SHP77 treated with DMSO at 0.1 percent for 48 hours (cell line): Measurements from ENCODE around the gene MARVELD2.
"Not testable (repeated sequence)": the region's sequence is repeated elsewhere in the genome, so short reads cannot be mapped to it uniquely, and the experiment has no call there.

Experiments used
- DNase-seq: peaks from one replicate; lab custom pipeline; 2025; lab: John Stamatoyannopoulos, UW

Gene MARVELD2, protein sequence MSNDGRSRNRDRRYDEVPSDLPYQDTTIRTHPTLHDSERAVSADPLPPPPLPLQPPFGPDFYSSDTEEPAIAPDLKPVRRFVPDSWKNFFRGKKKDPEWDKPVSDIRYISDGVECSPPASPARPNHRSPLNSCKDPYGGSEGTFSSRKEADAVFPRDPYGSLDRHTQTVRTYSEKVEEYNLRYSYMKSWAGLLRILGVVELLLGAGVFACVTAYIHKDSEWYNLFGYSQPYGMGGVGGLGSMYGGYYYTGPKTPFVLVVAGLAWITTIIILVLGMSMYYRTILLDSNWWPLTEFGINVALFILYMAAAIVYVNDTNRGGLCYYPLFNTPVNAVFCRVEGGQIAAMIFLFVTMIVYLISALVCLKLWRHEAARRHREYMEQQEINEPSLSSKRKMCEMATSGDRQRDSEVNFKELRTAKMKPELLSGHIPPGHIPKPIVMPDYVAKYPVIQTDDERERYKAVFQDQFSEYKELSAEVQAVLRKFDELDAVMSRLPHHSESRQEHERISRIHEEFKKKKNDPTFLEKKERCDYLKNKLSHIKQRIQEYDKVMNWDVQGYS

DNA sequence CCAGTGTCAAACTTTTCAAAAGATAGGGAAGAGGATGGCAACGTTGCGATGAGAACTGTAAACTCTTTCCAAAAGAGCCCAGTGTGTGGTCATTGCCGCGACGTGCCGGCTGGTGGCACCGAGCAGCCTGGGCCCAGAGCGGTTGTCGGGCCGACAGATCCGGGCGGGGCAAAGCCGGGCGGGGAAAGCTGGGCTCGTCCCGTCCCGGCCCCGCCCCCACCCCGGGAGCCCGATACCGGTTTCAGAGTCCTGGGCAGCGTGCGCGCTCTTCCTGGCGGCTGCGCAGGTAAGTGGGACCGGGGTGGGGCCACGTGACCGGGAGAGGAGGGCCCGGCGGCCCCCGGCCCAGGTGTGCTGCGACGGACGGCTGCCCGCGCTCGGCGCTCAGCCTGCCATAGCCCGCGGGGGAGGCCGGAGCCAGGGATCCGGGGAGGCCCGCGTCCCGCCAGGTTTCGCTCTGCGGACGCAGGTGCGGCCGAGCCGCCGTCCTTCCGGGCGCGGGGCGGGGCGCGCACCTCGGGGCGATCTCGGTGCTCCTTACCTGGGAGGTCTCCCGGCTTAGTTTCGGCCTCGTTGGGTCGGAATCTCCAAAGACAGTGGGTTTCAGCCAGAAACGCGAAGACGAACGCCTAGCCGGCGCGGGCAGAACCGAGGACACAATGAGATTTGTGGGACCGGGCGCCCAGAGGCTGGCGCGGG is at the start of gene MARVELD2:
TSS of gene MARVELD2 (plus strand) at position 232 of the 699 bp plus-strand sequence. CDS start 4,270 bp downstream, outside the sequence.
- peak; percentile 24 for DNase-seq

DNA sequence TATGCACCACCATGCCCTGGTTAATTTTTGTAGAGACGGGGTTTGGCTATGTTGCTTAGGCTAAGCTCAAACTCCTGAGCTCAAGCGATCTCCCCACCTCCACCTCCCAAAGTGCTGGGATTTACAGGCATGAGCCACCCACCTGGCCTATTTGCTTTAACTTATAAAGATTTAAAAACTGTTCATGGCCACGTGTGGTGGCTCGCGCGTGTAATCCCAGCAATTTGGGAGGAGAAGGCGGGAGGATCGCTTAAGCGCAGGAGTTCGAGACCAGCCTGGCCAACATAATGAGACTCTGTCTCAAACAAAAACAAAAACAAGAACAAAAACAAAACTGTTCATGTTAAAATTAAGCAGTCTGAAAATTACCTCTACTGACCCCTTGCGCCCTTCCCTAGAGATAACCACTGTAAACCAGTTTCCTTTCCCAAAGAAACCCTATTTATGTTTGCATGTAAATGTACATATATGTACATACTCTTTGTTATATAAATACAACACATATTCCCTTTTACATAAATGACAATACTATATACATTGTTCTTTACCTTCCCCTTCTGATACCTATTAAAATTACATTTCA is 47.1 kb upstream of the MARVELD2 start:
- DNase-seq, result no peak

DNA sequence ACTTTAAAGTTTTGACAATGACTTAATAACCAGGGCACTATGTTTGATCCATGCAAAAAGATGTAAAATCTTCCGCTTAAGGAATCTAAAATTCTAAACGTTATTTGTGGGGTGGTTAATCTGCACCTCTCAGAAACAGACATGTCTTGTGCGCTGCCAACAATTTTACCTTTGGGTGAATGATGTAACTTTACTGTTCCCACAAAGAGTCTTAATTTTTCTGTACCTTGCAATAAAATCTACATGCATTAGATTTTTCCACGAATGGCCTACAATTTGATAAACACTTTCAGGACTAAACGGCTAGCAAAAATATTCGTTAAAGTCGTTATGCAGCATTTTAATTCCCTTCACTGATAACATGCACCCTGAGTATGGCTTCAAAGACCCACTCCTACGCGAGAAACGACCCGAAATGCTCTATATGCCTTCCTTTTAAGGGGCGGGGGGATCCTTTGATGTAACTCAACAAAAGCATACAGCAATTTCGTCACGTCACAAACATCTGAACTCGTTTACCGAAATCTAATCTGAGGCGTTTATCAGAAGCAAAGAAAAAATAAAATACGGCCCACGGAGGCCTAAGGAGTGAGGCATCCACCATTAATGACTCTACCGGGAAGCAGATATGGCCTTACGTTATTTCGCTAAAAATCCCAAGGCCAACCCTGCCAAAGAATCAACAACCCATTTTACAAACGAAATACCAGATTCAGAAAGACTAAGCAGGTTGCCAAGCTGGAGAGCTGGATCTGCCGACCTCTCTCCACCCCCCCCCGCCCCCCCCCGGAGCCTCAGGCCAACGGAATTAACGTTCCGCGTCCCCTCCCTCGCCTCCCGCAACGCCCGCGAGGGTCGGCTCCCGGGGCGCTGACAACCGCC is 46.2 kb upstream of the MARVELD2 start:
- peak; percentile 47 for DNase-seq

DNA sequence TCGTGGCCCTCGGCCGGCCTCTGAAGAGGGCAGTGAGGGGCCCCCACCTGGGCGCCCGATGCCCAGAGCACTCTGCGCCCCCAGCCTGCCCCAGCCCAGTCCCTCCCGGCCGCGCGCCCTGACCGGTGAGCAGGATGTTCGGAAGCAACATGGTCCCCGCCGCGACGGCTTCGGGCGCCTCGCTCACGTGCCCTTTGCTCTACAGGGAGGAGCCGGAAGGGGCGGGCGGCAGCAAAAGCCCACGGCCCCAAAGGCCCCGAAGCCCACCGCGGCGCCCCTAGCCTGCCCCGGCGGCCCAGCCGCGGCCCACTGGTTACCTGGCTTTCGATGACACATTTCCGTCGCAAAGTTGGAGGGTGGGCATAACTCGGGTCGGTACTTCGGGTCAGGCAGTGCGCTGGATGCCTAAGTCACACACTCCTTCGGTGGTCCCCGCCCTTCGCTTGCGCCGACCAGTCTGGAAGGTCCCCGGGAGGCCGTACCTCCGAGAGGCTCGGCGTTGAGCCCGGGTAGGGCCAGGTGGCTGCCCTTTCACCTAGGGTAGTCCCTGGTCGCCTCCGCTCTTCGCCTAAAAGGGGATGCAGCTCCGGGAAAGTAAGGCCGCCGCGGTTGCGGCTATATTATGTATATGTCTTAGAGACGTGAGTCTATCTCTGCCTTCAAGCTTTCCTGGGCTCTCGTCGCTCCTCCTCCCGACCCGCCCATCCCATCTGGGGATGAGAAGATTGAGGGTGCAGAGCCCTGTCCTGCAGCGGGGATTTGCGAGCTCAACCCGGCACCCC is 45.4 kb upstream of the MARVELD2 start, which contains the start of the genes AK6, RAD17 and TAF9:
TSS of gene AK6 (minus strand) at position 181 of the 782 bp plus-strand sequence. CDS start at position 151, 30 bp downstream.
TSS of gene RAD17 (plus strand) at position 479 of the 782 bp plus-strand sequence. CDS start 2,391 bp downstream, outside the sequence.
TSS of gene TAF9 (minus strand) at position 181 of the 782 bp plus-strand sequence. CDS start 3,783 bp downstream, outside the sequence.
- DNase-seq, result peak; percentile 75

DNA sequence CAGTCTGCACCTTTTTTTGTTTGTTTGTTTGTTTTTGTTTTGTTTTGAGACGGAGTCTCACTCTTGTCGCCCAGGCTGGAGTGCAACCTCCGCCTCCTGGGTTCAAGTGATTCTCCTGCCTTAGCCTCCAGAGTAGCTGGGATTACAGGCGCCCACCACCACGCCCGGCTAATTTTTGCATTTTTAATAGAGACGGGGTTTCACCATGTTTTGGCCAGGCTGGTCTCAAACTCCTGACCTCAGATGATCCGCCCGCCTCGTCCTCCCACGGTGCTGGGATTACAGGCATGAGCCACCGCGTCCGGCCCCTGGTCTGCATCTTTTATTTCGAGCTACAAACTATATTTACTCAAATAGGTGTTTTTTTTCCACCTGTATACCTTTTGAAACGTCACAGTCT is 44.6 kb upstream of the MARVELD2 start:
- not testable (repeated sequence) for DNase-seq

DNA sequence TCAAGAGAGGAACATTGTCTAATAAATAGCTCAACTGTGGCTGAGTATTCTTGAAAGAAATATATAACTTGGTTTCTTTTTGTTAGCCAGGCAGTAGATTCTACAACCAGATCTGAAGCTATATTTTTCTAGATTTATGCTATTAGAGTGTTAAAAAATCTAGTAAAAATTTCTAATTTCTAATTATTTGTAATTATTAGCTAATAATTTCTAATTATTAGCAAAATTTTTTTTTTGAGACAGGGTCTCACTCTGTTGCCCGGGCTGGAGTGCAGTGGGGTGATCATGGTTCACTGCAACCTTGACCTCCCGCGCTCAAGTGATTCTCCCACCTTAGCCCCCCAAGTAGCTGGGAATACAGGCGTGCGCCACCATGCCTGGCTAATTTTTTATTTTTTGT is 42.5 kb upstream of the MARVELD2 start:
- no peak for DNase-seq

DNA sequence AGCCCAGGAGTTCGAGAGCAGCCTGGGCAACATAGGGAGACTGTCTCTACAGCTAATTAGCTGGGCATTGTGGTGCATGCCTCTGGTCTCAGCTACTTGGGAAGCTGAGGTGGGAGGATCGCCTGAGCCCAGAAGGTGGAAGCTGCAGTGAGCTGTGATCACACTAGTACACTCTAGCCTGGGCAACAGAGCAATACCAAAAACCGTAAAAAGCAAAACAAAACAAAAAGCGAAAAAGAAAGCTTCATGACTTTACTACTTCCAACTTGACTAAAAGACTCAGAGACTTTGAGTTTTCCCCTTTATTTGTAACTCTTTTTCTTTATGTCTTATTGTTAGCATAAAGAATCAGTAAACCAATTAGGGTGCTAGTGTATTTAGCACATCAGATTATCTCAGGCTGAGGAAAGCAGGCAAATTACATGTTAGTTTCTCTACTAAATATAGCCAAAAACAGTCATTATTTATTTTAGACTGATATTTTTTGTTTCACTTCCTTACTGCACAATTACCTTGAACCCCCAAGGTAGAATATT is 39.9 kb upstream of the MARVELD2 start:
- no peak for DNase-seq

DNA sequence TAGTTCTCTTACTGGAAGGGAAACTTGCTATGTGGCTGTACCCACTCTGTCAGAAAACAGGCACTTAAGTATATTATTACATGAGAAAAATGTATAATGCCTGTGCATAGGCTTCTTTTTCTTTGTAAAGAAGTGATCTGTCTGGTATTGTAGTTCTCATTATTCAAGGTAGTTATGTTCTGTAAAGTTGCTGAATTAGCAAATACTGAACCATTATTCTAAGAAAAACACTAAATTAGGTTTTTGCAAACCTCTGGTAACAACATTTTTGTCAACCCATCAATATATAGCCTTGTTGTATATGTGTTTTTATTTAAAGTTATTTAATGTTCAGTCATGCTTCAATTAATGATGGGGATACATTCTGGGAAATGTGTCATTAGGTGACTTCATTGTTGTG is 36.5 kb upstream of the MARVELD2 start:
- DNase-seq, result no peak

DNA sequence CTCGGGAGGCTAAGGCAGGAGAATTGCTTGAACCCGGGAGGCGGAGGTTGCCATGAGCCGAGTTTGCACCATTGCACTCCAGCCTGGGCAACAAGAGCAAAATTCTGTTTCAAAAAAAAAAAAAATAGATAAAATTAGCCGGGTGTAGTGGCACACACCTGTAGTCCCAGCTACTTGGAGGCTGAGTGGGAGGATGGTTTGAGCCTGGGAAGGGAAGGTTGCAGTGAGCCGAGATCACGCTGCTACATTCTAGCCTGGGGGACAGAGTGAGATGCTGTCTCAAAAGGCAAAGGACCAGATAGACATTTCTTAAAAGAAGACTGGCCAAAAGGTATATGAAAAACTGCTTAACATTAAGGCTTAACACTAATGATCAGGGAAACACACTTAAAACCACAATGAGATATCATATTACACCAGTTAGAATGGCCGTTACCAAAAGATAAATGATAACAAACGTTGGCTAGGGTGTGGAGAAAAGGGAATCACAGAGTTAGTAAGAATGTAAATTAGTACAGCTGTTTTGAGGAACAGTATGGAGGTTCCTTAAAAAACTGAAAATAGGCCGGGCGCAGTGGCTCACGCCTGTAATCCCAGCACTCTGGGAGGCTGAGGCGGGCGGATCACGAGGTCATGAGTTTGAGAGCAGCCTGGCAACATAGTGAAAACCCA is 10.1 kb upstream of the MARVELD2 start:
- DNase-seq, result no peak

DNA sequence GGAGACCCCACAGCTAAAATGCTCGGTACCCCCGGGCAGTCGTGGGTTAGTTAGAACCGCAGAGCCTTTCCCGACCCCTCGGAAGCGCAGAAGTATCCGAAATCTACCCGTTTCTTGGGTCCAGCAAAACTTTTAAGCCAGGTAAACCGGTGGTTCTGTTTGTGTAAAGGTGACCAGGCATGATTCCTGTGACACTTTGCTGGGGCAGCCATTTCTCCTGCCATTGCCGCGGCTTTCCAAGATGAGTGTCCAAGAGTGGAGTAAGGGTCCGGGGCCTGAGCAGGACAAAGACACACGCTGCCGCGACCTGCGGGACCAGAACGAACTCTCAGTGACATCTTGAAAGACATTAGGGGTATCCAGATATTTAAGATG is 655 bp downstream of the MARVELD2 start:
- DNase-seq, result no peak

DNA sequence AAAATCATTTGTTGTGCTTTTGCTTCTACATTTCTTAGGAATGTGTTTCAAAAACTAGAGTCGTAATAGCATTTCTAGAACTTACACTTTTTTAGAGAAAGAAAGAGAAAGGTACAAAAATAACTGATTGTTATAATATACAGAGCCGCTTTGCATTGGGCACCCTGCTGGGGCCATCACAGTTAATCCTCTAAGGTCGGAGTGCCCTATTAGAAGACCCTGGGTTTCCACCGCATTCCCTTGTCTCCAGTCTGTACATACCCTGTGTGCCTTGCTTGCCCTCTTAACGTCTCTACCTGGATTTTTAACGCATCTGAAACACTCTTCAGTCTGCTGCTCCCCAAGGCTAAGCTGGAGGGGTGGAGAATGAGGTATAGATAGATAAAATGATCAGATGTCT is 1.3 kb downstream of the MARVELD2 start:
- no peak for DNase-seq

DNA sequence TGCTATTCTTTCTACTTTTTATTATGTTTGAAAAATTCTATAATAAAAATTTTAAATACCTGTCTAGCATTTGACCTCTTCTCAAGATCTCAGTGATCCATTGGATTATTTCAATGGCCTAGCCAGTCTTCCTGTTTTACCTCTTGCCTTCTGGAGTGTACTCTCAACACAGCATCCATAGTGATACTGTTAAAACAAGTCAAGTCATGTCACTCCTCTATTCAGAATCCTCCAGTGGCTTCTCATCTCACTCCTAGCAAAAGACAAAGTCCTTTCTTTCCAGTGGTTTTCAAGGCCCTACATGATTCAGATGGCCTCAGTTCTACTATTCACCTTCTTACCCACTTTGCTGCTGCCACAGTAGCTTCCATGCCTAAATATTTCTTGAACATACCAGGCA is 1.8 kb downstream of the MARVELD2 start:
- no peak for DNase-seq

DNA sequence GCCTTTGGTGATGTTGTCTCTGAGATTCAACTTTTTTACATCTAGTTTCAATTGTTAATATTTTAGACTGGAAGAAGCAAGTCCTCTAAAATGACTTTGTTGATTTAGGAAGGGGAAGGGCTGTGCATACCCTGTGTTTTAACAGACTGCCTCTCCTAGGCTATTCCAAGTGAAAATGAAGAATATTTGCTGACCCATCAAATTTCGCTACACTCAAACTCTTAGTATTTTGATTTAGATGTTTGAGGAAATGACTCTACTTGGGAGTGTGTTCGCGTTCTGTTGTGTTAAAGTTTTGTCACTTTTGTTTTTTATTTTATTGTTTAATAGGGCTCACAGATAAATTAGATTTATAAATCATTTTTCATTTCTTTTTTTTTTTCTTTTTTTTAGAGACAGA is 3.6 kb downstream of the MARVELD2 start:
- no peak for DNase-seq

DNA sequence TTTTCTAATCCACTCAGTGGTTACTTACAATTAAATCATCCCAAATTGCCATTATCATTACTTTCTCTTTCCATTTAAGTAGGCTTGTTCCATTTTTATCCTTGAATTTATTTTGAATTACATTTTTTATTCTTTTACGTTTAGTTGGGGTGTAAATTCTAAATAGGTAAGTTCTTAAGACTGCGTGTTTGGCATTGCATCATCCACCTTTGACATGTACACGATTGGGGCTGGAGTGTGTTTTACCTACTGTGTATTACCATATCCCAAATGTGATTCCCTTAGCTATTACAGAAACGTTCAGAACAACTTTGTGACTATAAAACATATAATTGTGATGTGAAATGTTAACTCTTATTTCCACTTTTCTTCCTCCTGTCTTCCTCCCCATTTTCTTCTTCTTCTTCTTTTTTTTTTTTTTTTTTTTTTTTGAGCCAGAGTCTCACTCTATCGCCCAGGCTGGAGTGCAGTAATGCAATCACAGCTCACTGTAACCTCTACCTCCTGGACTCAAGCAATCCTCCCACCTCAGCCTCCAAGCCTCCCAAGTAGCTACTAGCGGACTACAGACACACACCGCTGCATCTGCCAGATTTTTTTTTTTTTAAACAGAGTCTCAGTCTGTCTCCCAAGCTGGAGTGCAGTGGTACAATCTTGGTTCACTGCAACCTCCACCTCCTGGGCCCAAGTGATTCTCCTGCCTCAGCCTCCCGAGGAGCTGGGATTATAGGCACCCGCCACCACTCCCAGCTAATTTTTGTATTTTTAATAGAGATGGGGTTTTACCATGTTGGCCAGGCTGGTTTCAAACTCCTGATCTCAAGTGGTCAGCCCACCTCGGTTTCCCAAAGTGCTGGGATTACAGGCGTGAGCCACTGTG is 16.7 kb downstream of the MARVELD2 start:
- DNase-seq, result no peak

DNA sequence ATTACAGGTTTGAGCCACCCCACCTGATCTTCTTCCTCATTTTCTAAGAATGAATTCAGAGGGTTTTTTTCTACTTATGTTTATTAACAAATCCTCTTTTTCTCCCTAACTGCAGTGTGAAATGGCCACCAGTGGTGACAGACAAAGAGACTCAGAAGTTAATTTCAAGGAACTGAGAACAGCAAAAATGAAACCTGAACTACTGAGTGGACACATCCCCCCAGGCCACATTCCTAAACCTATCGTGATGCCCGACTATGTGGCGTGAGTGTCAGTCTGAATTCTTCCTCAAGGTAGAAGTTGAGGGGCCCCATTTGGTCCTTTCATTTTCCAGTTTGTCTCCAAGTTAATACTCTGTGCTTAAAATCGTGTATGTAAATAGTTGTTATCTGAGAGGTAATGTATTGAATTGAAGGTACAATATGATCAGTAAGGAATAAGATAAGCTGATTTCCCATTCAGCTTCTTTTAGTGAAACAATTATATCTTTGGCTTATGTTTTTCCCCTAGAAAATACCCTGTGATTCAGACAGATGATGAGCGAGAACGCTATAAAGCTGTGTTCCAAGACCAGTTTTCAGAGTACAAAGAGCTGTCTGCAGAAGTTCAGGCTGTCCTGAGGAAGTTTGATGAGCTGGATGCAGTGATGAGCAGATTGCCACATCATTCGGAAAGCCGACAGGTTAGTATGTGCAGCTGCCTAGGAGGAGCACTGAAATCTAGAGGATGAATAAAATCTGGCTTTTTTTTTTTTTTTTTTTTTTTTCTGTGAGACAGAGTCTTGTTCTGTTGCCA is 17.7 kb downstream of the MARVELD2 start:
- DNase-seq, result no peak

DNA sequence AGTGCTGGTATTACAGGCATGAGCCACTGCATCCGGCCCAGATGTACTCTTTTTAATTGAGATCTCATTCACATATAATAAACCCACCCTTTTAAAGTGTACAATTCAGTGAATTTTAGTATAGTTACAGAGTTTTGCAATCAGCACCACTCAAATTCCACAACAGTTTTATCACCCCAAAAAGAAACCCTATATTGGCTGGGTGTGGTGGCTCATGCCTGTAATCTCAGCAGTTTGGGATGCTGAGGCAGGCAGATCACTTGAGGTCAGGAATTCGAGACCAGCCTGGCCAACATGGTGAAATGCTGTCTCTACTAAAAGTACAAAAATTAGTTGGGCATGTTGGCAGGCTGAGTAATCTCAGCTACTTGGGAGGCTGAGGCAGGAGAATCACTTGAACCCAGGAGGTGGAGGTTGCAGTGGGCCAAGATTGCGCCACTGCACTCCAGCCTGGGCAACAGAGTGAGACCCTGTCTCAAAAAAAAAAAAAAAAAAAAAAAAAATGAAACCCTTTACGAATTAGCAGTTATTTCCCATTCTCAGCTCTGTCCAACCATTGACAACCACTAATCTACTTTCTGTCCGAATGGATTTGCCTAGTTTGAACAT is 20.5 kb downstream of the MARVELD2 start:
- not testable (repeated sequence) for DNase-seq

DNA sequence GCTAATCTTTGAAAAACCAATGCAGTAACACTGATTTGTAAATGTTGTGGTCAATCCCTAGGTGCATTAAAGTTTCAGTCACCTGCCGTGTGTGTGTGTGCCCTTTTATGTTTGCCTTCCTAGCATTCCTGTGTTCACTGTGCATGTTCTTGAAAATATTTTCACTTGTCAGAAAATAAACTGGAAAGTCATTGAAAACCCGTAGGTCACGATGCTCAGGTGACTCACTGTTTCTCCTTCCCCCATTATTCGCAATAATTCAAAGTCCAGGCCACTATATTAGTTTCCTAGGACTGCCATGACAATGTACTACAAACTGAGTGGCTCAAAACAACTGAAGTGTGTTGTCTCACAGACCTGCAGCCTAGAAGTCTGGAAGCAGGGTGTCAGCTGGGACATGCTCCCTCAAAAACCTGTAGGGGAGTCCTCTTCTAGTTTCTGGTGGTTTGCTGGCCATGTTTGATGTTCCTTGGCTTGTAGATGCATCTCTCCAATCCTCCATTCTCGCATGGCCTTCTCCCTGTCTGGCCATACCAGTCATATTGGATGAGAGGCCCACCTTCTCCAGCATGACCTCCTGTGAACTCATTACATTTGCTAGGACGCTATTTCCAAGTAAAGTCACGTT is 29.3 kb downstream of the MARVELD2 start:
- DNase-seq, result no peak
